ENCODE data around the gene ZNF66.
"Not testable (repeated sequence)": the region's sequence is repeated elsewhere in the genome, so short reads cannot be mapped to it uniquely, and the experiment has no call there.

Gene ZNF66

DNA sequence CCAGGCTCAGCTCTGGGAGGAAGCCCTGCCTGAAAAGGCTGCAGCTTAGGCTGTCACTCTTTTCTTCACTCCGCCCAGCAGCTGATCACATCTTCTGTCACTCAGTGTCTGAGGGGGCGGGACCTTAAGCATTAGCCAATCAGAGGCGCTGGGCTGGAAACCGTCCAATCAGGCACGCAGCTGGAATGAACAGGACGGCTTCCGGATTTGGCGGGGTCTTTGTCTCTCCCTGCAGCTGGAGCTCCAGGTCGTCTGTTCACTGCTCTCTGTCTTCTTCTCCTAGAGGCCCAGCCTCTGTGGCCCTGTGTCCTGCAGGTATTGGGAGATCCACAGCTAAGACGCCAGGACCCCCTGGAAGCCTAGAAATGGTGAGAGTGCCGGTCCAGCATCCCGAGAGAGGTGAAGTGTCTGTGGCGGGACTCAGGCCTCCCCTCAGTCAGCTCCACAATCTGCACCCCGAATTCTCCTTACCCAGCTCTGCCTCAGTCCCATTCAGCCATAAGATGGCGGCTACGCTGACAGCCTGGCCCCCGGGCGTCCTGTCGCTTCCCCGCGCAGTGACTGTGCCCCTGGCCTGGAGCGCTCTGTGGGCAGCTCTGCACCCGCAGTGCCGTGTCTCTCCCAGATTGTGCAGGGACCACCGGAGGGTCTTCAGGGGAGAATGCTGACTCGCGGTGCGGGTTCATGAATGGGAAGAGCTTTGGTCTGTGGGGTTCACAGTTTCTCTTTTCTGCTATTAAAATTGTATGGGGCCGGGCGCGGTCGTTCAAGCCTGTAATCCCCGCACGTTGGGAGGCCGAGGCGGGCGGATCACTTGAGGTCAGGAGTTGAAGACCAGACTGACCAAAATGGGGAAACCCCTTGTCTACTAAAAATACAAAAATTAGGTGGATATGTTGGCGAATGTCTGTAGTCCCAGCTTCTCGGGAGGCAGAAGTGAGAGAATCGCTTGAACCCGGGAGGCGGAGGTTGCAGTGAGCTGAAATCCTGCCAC is at the start of gene ZNF66:
Gene ZNF66, plus strand, starts transcription at position 222 of the 994 bp plus-strand sequence. Its CDS starts 144 bp downstream, at position 366.
- DNase-seq, result peak; percentile 98

DNA sequence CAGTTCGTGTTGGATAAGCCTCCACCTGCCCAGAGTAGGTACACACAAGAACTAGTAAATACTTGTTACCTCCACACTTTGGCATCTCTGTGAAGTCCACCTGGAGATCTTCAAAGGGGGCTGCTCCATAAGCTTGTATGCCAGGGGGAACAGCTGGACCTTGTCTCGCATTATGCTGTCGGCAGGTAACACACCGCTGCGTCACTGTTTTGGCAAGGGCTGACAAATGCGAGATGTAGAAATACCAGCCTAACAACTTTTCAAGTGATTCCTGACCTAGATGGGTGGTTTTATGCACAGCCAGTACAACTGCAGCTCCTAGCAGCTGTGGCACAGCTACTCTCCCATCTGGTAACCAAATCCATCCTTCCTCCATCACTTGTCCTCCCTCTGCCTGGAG is 25.9 kb upstream of the ZNF66 start:
- DNase-seq, result peak; percentile 81

DNA sequence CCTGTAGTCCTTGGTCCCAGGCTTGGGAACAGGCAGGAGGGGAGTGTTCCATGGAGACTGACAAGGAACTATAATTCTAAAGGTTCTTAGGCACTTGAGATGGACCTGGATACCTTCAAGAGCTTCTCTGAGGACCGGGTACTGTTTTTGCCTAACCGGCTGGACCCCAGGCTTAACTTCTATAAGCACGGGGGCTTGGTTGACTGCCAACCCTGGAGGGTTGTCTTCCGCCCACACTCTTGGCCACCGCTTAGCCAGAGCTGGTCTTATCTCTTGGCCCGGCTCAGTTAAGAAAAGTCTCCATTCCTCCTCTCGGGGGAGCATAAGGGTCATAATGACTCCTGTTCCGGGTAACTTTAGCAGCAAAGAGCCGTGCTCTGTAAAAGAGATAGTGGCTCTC is 23.8 kb upstream of the ZNF66 start:
- DNase-seq, result not testable (repeated sequence)

DNA sequence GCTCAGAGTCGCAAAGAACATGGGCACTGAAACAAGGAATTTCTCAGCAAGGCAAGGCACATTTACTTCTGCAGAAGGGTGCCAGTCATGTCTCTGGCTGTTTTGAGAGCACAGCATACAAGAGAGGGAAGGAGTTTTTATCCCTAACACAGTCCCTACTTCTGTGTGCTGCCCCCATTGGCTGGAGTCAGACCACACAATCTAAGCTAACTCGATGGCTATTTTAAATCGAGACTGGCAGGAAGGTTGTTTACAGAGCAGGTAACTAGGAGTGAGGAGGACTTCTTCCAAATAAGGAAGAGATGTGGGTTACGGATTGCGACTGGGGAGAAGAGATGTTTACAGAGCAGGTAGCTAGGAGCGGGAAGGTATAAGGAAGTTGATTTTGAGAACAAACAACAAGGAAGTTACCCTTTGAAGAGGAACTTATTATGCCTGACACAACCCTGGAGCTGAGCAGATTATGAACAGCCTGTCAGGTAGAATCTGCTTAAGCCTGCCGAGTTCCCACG is 6.8 kb upstream of the ZNF66 start:
- peak; percentile 63 for DNase-seq

DNA sequence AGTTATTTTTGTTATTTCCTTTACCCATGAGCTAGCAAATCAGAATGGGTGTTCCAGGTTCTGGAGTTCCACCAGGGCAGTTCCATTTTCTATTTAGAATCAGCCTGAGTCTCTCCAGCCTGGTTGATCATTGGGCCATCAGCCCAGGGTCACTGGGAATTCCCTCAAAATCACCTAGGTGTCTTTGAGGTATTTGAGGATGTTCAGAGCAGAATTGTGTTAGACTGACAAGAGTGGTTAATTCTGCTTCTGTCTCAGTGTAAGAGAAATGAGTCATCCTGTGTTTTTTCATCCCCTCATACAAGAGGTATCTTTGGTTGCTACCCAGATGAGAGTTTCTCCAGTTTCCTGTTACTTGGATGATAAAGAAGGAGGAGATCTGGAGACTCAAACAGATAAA is 11.7 kb downstream of the ZNF66 start:
- peak; percentile 25 for DNase-seq

DNA sequence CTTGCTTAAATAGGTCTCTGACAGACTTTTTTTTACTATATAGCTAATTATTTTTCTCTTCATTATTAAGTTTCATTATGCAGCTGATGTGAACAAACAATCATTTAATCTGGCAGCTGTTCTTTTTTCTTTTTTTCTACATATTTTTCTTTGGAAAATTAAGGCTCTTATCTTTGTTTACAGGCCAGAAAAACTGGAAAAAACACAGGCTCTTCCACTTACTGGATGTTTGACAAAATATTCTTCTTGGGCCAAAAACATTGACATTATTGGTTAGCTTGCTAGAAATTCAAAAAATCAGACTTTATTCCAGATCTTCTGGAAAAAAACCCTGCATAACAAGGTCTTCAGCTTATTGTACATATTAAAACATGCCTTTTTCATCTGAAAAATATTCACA is 15.7 kb downstream of the ZNF66 start:
- no peak for DNase-seq

DNA sequence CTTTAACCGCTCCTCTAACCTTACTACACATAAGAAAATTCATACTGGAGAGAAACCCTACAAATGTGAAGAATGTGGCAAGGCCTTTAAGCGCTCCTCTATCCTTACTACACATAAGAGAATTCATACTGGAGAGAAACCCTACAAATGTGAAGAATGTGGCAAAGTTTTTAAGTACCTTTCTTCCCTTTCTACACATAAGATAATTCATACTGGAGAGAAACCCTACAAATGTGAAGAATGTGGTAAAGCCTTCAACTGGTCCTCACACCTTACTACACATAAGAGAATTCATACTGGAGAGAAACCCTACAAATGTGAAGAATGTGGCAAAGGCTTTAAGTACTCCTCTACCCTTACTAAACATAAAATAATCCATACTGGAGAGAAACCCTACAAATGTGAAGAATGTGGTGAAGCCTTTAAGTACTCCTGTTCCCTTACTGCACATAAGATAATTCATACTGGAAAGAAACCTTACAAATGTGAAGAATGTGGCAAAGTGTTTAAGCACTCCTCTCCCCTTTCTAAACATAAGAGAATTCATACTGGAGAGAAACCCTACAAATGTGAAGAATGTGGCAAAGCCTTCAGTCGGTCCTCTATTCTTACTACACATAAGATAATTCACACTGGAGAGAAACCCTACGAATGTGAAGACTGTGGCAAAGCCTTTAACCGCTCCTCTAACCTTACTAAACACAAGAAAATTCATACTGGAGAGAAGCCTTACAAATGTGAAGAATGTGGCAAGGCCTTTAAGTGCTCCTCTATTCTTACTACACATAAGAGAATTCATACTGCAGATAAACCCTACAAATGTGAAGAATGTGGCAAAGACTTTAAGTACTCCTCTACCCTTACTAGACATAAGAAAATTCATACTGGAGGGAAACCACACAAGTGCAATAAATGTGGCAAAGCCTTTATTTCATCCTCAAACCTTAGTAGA is 30.5 kb downstream of the ZNF66 start:
- DNase-seq, result peak; percentile 1

DNA sequence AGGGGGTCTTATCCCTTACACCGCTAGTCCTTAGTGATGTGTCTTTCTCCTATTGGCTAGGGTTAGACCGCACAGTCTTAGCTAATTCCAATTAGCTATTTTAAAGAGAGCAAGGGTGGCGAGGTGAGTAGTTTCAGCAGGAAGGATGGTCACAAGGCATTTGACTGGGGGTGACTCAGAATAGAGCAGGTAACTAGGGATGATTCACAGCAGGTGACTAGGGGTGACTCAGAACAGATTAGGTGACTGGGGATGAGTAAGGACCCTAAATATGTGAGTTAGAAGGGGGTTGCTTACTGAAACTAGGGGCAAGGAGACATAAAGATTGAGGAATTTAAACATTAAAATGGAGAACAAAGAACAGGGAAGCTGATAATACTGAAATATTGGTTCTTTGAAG is 64.3 kb downstream of the ZNF66 start:
- DNase-seq, result peak; percentile 62
